ENCODE measurements around the gene GRIK3. TPM values are rescaled to one million over a fixed set of nuclear protein-coding genes. Genes with fewer than 3 reads are reported as not detected.
"Not testable (repeated sequence)": the region's sequence is repeated elsewhere in the genome, so short reads cannot be mapped to it uniquely, and the experiment has no call there.

Gene GRIK3
- total and polyA plus RNA-seq, 5 experiments from 2014 or later = not detected

DNA sequence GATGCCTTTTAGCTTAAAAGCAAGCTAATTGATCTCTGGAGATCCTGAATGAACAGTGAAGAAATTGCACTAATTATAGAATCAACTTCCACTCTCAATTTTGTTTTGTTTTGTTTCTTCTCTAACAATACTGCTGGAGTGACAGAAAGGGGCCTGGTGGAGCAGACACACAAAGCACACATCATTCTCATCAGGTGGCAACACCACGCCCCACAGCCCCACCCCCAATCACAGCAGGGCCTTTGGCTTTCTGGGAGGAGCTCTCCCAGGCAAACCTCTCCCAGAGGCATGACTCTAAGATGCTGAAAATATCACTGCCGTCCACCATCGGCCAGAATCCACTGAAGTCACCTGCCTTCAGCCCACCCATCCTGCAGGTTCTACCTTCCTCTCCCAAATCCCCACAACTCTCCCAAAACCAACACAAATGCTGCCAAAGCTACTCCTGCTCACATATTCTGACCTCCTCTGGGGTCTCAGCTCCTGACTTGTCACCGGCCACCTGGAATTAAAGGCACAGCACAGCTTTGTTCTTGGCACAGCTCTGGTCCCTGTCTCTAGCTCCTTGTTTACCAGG lies 120.7 kb downstream of the GRIK3 start:
- H3K4me3 Mint-ChIP-seq = no peak overlapping the region
- POLR2A ChIA-PET = no interaction called here
- peaks cover 12 to 35% (median 22%) of the 10 kb centered on the region in 5 donors for H3K27me3 Mint-ChIP-seq
- ATAC-seq (no peak), DNase-seq (no peak)
- no peak overlapping the region for H3K27ac Mint-ChIP-seq
- H3K9me3 Mint-ChIP-seq = peaks cover 0 to 14% (median 3%) of the 10 kb centered on the region in 9 donors
- peaks cover 0 to 2% (median 0%) of the 10 kb centered on the region in 4 donors for H3K4me1 Mint-ChIP-seq
- H3K36me3 Mint-ChIP-seq = peaks cover 0 to 8% (median 0%) of the 10 kb centered on the region in 3 donors

DNA sequence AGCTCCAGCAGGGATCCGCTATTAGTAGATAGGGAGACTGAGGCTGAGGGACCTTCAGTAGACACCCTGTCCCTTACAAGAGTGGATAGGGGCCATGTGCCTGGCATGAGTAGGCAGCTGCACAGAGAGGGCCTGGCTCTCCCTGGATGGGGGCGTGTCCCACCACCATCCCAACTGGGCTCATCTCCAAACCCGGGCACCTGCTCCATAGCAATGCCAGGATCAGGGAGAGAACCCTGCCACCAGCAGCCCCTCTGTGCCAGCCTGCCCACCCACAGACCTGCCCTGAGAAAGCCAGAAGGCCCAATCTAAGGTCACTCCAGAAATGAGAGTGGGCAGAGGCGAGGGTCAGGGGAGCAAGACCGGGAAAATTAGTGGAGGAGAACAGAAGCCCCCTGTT lies 121.3 kb downstream of the GRIK3 start:
- H3K4me1 Mint-ChIP-seq = peaks cover 0 to 2% (median 0%) of the 10 kb centered on the region in 4 donors
- H3K36me3 Mint-ChIP-seq = peaks cover 0 to 8% (median 0%) of the 10 kb centered on the region in 3 donors
- ATAC-seq (no peak), DNase-seq (no peak)
- no peak overlapping the region for H3K4me3 Mint-ChIP-seq
- H3K27me3 Mint-ChIP-seq = peaks cover 14 to 37% (median 23%) of the 10 kb centered on the region in 5 donors
- peaks cover 0 to 14% (median 3%) of the 10 kb centered on the region in 9 donors for H3K9me3 Mint-ChIP-seq
- no peak overlapping the region for H3K27ac Mint-ChIP-seq
- POLR2A ChIA-PET = no interaction called here

- DNase-seq (no peak), ATAC-seq (no peak)
- Mint-ChIP-seq H3K27me3 (peaks cover 14 to 38% (median 22%) of the 10 kb centered on the region in 5 donors), H3K9me3 (peaks cover 0 to 14% (median 3%) of the 10 kb centered on the region in 9 donors), H3K27ac (peak overlapping the region in 1 of 10 donors; percentile 91), H3K36me3 (peaks cover 0 to 5% (median 0%) of the 10 kb centered on the region in 3 donors), H3K4me3 (no peak overlapping the region), H3K4me1 (peaks cover 0 to 2% (median 0%) of the 10 kb centered on the region in 4 donors)
- POLR2A ChIA-PET = no interaction called here
Measured at GRCh38 chr1:36912365-36912865, 121.9 kb downstream of the GRIK3 start.

DNA sequence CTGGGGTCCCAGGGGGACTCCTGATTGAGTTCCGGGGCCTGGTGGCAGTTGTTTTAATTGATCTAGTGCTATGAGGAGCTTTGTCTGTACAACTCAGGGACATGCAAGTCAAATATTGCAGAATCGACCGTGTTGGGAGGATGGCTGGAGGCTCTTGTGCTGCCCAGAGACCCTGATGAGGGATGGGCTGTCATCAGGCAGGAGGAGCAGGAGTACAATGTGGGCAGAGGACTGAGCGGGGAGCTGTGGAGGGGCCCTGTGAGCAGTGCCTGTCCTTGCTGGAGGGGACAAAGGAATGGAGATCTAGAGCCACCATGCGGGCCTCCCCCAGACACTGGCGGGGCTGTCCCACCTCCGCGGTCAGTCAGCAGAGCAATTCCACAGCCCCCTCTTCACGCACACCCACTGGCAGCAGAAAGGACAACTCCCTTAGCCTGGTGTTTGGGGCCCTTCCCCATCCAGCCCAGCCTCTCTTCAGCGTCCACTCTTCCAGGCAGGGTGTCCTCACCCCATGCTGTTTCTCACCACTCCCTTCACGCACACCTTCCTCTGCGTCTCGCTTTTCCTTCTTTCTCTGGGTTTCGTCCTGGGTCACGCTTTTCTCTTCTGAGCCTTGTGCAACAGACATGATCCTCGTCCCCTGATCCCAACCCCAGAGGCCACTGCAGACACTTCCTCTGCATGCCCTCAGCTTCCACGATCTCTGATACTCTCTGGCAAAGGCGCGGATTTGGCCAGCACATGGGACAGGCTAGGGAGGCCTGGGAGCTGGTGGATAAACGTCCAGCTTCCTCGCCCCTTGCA lies 122.6 kb downstream of the GRIK3 start:
- H3K27ac Mint-ChIP-seq = peak overlapping the region in 2 of 10 donors; percentile 31 to 91
- DNase-seq (no peak), ATAC-seq (no peak)
- H3K36me3 Mint-ChIP-seq = peaks cover 0 to 4% (median 0%) of the 10 kb centered on the region in 3 donors
- H3K4me1 Mint-ChIP-seq = peaks cover 0 to 2% (median 0%) of the 10 kb centered on the region in 4 donors
- POLR2A ChIA-PET = no interaction called here
- H3K27me3 Mint-ChIP-seq = peaks cover 15 to 41% (median 24%) of the 10 kb centered on the region in 5 donors
- H3K9me3 Mint-ChIP-seq = peaks cover 0 to 9% (median 3%) of the 10 kb centered on the region in 9 donors
- H3K4me3 Mint-ChIP-seq = no peak overlapping the region

- ATAC-seq (no peak), DNase-seq (no peak)
- H3K4me3 Mint-ChIP-seq = no peak overlapping the region
- peaks cover 15 to 41% (median 24%) of the 10 kb centered on the region in 5 donors for H3K27me3 Mint-ChIP-seq
- peaks cover 0 to 4% (median 0%) of the 10 kb centered on the region in 3 donors for H3K36me3 Mint-ChIP-seq
- POLR2A ChIA-PET = no interaction called here
- H3K4me1 Mint-ChIP-seq = peaks cover 0 to 2% (median 0%) of the 10 kb centered on the region in 4 donors
- H3K9me3 Mint-ChIP-seq = peaks cover 0 to 8% (median 3%) of the 10 kb centered on the region in 9 donors
- no peak overlapping the region for H3K27ac Mint-ChIP-seq
Measured at GRCh38 chr1:36910886-36911540, 123.3 kb downstream of the GRIK3 start.

- H3K36me3 Mint-ChIP-seq = no peaks in the 10 kb centered on the region
- no peak overlapping the region for H3K4me3 Mint-ChIP-seq
- no peak overlapping the region for H3K27ac Mint-ChIP-seq
- H3K4me1 Mint-ChIP-seq = peaks cover 0 to 2% (median 0%) of the 10 kb centered on the region in 4 donors
- peaks cover 0 to 5% (median 0%) of the 10 kb centered on the region in 9 donors for H3K9me3 Mint-ChIP-seq
- POLR2A ChIA-PET = no interaction called here
- peaks cover 15 to 38% (median 24%) of the 10 kb centered on the region in 5 donors for H3K27me3 Mint-ChIP-seq
- ATAC-seq (no peak), DNase-seq (no peak)
Measured at GRCh38 chr1:36909946-36910725, 124.2 kb downstream of the GRIK3 start.

- H3K4me3 Mint-ChIP-seq, ATAC-seq, H3K9me3 Mint-ChIP-seq, H3K27ac Mint-ChIP-seq, DNase-seq, H3K36me3 Mint-ChIP-seq, POLR2A ChIA-PET, H3K4me1 Mint-ChIP-seq: not testable (repeated sequence)
- H3K27me3 Mint-ChIP-seq = peaks cover 15 to 38% (median 24%) of the 10 kb centered on the region in 5 donors
Measured at GRCh38 chr1:36909359-36909758, 125.0 kb downstream of the GRIK3 start.

DNA sequence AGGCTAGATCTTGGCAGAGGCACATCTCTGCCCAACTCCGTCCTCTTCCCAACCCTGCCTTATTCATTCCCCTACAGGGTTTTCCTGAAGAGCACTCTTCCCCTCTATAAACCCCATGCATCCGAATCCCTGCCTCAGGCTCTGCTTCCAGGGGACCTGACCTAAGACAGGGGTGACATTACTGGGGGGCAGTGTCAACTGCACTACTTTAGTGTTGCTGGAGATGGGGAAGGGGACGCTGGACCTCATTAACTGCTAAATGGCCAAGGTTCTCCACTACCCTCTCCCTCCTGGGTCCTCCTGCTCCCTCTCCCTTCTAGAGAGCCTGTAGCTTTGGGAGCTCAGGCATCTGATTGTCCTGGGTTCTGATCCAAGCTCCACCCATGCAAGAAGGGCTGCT lies 126.2 kb downstream of the GRIK3 start:
- no peak for ATAC-seq

GRCh38 chr1:36906555-36906954 lies 127.8 kb downstream of the GRIK3 start:
- DNase-seq (no peak), ATAC-seq (no peak)
- peaks cover 0 to 5% (median 0%) of the 10 kb centered on the region in 9 donors for H3K9me3 Mint-ChIP-seq
- H3K36me3 Mint-ChIP-seq = no peaks in the 10 kb centered on the region
- no peak overlapping the region for H3K4me3 Mint-ChIP-seq
- H3K4me1 Mint-ChIP-seq = no peaks in the 10 kb centered on the region
- POLR2A ChIA-PET = no interaction called here
- H3K27ac Mint-ChIP-seq = no peak overlapping the region
- peaks cover 6 to 18% (median 15%) of the 10 kb centered on the region in 5 donors for H3K27me3 Mint-ChIP-seq

More for the DNA sequence above, 126.2 kb downstream of the GRIK3 start:
- Mint-ChIP-seq H3K27ac (no peak overlapping the region), H3K4me1 (peaks cover 0 to 2% (median 0%) of the 10 kb centered on the region in 4 donors), H3K27me3 (peaks cover 13 to 30% (median 20%) of the 10 kb centered on the region in 5 donors), H3K4me3 (no peak overlapping the region), H3K36me3 (no peaks in the 10 kb centered on the region), H3K9me3 (peaks cover 0 to 2% (median 0%) of the 10 kb centered on the region in 9 donors)
- no peak for DNase-seq
- POLR2A ChIA-PET = no interaction called here

- peaks cover 3 to 18% (median 11%) of the 10 kb centered on the region in 5 donors for H3K27me3 Mint-ChIP-seq
- no peak overlapping the region for H3K4me3 Mint-ChIP-seq
- no peak overlapping the region for H3K27ac Mint-ChIP-seq
- peaks cover 0 to 10% (median 0%) of the 10 kb centered on the region in 9 donors for H3K9me3 Mint-ChIP-seq
- no peaks in the 10 kb centered on the region for H3K36me3 Mint-ChIP-seq
- ATAC-seq (no peak), DNase-seq (no peak)
- POLR2A ChIA-PET = no interaction called here
- no peaks in the 10 kb centered on the region for H3K4me1 Mint-ChIP-seq
Measured at GRCh38 chr1:36905941-36906340, 128.4 kb downstream of the GRIK3 start.

- POLR2A ChIA-PET = no interaction called here
- ATAC-seq = no peak
Measured at GRCh38 chr1:36900128-36900527, 134.2 kb downstream of the GRIK3 start.

GRCh38 chr1:36897813-36898212 lies 136.5 kb downstream of the GRIK3 start:
- POLR2A ChIA-PET, DNase-seq, ATAC-seq, H3K4me1 Mint-ChIP-seq, H3K4me3 Mint-ChIP-seq, H3K27ac Mint-ChIP-seq, H3K36me3 Mint-ChIP-seq: not testable (repeated sequence)
- peaks cover 0 to 13% (median 10%) of the 10 kb centered on the region in 9 donors for H3K9me3 Mint-ChIP-seq
- peaks cover 0 to 16% (median 4%) of the 10 kb centered on the region in 5 donors for H3K27me3 Mint-ChIP-seq

More at GRCh38 chr1:36900128-36900527, 134.2 kb downstream of the GRIK3 start:
- Mint-ChIP-seq H3K27ac (no peak overlapping the region), H3K36me3 (peaks cover 0 to 5% (median 0%) of the 10 kb centered on the region in 3 donors), H3K9me3 (peaks cover 0 to 13% (median 10%) of the 10 kb centered on the region in 9 donors), H3K27me3 (peaks cover 0 to 16% (median 7%) of the 10 kb centered on the region in 5 donors), H3K4me3 (no peak overlapping the region), H3K4me1 (no peaks in the 10 kb centered on the region)
- DNase-seq = no peak
